Central memory CD8-positive, alpha-beta T cell (primary cell): ENCODE results near the gene PHF23.

Source experiments
- ATAC-seq: fragments of 150-1000 bp; cut with Tn5 transposase; replicated peaks from 2 replicates; pipeline ENCODE4 v1.10.0; 2022; ENCODE audit warnings: mild to moderate bottlenecking, moderate FRiP score, moderate number of reproducible peaks; ENCODE audit not compliant: poor library complexity, severe bottlenecking; ENCODE audit errors: extremely low read depth
- DNase-seq, 2 donors: peaks; one replicate each; pipeline ENCODE4 v3.0.0; 2021; ENCODE audit warnings: low spot score in 2 of 2
- H3K27ac Mint-ChIP-seq: one replicate; pipeline ENCODE4 v1.8.0; 2022; ENCODE audit warnings: low read depth, mild to moderate bottlenecking, moderate library complexity, mixed read lengths
- H3K27me3 Mint-ChIP-seq: one replicate; pipeline ENCODE4 v1.8.0; 2022; ENCODE audit warnings: mixed read lengths
- H3K36me3 Mint-ChIP-seq: one replicate; pipeline ENCODE4 v1.8.0; 2022; ENCODE audit warnings: mild to moderate bottlenecking, moderate library complexity, mixed read lengths; ENCODE audit not compliant: insufficient read depth
- H3K4me1 Mint-ChIP-seq: one replicate; pipeline ENCODE4 v1.8.0; 2022; ENCODE audit warnings: mixed read lengths
- H3K4me3 Mint-ChIP-seq: one replicate; pipeline ENCODE4 v1.8.0; 2022; ENCODE audit warnings: mild to moderate bottlenecking, moderate library complexity, mixed read lengths
- H3K9me3 Mint-ChIP-seq: one replicate; pipeline ENCODE4 v1.8.0; 2022; ENCODE audit warnings: mixed read lengths

Gene PHF23

DNA sequence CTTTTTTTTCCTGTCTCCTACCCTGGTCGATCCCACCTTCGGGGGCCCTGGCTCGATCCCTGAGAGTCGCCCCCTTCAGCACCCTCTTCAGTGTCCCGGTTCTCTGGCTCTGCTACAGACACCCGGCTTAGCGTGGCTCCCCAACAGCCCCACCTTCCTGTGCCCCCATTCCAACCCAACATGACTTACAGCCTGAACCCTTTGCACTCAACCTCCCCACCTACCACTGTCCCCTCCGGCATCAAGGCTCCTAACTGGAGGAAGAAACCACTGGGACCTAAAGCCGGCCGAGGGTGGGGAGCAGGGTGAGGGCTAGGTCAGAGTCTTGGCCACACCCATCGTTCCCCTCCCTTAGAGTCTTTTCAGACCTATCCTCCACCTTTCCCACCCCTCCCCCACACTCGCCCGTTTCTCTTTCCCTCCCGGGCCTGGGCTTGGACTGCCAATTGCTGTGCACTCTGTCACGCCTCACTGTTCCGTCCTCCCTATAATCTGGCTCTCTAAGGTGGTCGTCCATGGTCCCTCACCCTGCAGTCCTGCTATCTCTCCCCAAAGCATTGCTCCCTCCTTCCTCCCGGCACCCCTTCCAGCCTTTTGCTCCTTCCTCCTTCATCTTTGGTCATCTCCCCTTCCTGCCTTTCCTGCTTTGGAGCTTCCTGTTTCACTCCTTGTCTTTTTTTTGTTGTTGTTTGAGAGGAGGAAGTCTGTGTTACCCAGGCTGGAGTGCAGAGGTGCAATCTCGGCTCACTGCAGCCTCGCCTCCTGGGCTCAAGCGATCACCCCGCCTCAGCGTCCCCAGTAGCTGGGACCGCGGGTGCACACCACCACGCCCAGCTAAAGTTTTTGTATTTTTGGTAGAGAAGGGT lies 23.9 kb upstream of the PHF23 start:
- no peak for DNase-seq
- Mint-ChIP-seq H3K27me3 (peaks cover 34% of the 10 kb centered on the region), H3K9me3 (no peaks in the 10 kb centered on the region), H3K4me1 (peaks cover 18% of the 10 kb centered on the region), H3K36me3 (peaks cover 7% of the 10 kb centered on the region), H3K27ac (peak overlapping the region; percentile 86), H3K4me3 (peak overlapping the region; percentile 77)
- peak; percentile 22 for ATAC-seq

DNA sequence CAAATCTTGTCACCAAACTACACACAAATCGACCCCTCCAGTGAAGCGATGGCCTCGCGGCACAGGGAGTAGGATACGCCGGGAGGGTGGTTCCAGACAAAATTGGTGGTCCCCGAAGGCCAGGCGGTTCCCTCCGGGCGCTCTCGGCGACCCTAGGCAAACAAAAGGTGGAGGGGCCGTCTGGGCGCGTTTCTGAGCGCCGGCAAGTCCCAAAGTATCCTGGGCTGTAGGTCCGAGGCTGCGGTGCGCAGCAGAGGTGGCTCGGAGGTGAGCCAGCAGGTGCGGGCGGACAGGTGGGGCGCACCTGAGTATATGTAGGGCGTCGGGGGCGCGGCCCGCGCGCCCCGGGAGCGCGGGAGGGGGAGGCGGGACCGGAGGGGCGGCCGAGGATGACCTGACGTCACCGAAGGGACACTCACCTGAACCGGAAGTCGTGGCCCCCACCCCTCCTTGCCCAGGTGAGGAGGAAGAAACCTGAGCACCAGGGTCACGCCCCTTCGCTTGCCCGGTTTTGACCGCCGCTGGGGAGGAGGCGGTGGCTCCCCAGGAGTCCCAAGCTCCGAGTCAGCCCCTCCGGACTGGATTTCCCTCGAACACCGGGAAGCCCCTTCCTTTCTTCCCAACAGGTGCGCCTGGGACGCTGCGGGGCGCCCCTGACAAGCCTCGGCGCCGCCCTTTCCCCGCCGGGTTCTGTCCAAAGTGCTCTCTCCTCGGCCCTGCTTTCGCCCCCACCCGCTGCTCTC lies 23.1 kb upstream of the PHF23 start, which contains the start of gene CLDN7:
TSS of gene CLDN7 (minus strand) at position 287 of the 743 bp plus-strand sequence. CDS start 435 bp downstream, outside the sequence.
- Mint-ChIP-seq H3K36me3 (peaks cover 9% of the 10 kb centered on the region), H3K4me3 (peak within 1 kb of the TSS; percentile 77), H3K27ac (peak within 1 kb of the TSS; percentile 86), H3K4me1 (peaks cover 18% of the 10 kb centered on the region), H3K27me3 (peaks cover 34% of the 10 kb centered on the region), H3K9me3 (no peaks in the 10 kb centered on the region)
- ATAC-seq (no peak), DNase-seq (no peak)

DNA sequence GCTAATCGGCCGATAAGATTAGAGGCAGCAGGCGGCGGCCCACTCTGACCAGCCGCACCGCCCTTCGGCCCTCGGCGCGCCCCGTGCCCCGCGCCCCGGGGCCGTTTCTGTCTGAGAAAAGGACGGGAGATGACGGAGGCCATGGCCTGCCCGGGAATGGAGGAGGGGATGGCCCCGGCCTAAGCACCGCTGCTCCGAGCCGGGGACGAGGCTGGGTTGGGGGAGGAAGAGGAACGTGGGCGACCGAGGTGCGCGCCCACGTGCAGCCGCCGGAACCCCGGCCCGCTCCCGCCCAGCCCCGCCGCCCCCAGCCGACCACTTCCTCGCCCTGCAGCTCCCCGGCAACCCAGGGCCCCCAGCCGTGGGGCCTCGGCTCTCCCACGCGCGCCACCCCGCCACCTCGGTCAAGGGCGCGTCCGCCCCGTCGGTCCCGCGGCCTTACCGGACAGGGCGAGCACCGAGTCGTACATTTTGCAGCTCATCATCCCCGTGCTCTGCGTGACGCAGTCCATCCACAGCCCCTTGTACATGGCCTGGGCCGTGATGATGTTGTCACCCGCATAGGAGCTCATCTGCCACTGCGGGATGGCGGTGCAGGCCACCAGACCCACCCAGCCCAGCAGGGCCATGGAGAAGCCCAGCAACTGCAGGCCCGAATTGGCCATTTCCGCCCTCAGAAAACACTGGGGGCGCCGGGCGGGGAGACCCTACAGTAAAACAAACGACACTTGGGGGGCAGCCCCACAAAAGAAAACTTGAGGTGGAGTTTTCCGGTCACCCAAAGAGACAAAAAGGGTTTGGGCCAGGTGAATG lies 22.3 kb upstream of the PHF23 start:
- DNase-seq (no peak), ATAC-seq (peak; percentile 10)
- peaks cover 18% of the 10 kb centered on the region for H3K4me1 Mint-ChIP-seq
- peaks cover 16% of the 10 kb centered on the region for H3K36me3 Mint-ChIP-seq
- H3K27me3 Mint-ChIP-seq, result peaks cover 28% of the 10 kb centered on the region
- no peak overlapping the region for H3K27ac Mint-ChIP-seq
- peak overlapping the region; percentile 75 for H3K4me3 Mint-ChIP-seq
- no peaks in the 10 kb centered on the region for H3K9me3 Mint-ChIP-seq

DNA sequence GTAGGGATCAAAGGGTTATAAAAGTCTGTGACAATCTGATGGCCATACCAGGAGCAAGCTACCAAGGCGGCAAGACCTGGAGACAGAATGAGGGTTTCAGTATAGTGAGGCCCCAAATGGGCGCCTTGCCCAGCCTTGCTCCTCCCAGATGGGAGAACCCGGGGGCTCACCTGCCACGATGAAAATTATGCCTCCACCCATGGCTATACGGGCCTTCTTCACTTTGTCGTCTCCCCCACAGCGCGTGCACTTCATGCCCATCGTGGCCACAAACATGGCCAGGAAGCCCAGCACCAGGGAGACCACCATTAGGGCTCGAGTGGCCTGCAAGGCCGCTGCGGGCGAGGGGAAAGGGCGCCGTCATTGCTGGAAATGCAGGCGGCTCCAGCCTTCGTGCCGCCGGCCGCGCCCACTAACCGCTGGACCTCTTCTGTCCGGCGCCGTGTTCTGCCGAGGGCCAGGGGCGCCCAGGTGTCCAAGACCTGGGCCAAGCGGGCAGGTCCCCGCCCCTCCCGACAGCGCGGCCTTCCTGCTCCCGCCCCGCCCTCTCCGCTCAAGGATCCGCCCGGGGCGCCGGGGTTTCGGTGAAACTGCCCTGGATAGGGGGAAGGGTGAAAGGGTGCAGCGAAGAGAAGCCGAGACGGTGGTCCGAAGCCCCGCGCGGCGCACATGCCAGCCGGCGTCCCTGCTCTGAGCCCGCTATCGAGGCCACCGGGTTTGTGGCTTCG lies 21.6 kb upstream of the PHF23 start:
- peaks cover 18% of the 10 kb centered on the region for H3K4me1 Mint-ChIP-seq
- peak; percentile 41 for ATAC-seq
- H3K27me3 Mint-ChIP-seq, result peaks cover 22% of the 10 kb centered on the region
- H3K9me3 Mint-ChIP-seq, result no peaks in the 10 kb centered on the region
- H3K36me3 Mint-ChIP-seq, result peaks cover 21% of the 10 kb centered on the region
- DNase-seq, result no peak
- H3K4me3 Mint-ChIP-seq, result peak overlapping the region; percentile 75
- no peak overlapping the region for H3K27ac Mint-ChIP-seq

DNA sequence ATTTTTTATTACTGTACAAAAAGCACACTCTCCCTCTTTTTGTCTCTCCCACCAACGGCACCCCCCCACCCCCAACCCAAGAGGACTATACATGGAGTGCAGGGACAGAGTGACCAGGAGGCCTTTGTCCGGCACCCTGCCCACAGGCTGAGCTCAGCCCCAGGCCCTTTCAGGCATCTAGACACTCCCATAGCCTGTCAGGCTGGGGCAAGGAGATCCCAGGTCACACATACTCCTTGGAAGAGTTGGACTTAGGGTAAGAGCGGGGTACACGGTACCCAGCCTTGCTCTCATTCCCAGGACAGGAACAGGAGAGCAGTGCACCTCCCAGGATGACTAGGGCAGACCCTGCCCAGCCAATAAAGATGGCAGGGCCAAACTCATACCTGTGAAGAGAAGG lies 20.9 kb upstream of the PHF23 start:
- Mint-ChIP-seq H3K9me3 (no peaks in the 10 kb centered on the region), H3K4me1 (peaks cover 18% of the 10 kb centered on the region), H3K27me3 (peaks cover 22% of the 10 kb centered on the region), H3K36me3 (peaks cover 25% of the 10 kb centered on the region), H3K4me3 (peak overlapping the region; percentile 18), H3K27ac (no peak overlapping the region)
- DNase-seq (no peak), ATAC-seq (no peak)

DNA sequence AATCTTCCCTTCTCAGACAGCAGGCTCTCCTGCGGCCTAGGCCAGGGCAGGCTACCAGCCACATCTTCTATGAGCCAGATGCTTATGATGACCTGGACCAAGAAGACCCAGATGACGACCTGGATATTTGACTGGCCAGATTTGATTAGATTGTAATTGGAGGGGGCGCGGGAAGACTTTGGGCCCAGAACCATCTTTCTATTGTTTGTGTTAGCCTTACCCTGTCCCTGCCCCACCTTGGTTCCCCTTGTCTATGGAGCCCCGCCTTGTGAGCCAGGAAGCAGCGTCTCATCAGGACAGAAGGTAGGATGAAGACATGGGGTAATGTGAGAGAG lies 20.3 kb upstream of the PHF23 start:
- no peaks in the 10 kb centered on the region for H3K9me3 Mint-ChIP-seq

DNA sequence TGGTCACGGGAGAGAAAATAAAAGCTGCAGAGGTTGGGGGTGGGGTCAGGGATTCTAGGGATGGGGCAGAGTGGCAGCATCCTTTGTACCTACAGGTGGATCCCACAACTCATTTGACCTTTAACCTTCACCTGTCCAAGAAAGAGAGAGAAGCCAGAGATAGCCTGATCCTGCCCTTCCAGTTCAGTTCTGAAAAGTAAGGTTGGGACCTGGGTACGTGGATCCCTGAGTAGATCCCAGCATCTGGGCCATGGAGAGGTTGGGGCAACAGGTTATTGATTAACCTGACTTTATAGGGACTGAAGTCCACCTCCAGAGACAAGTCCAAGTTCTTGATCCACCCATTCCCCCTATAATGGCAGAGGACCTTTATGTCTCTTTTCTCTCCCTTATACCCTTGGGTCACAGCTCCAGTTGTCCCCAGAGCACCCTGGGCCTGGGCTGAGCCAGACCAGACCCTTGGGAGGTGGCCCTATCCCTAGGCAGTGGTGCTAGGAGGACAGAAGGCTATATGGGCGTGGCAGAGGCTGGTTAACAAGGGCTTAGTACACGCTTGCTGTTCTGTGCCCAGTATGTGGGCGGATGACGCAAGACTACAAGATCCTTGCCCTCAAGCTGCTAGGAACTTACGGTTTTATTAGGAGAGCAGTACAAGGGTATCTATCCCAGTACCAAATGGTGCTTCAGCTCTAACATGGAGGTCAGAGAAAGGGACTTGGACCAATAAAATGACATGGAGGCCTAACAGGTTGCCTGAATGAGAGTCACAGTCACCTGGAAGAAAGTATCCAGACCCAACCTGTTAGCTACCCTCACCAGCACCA lies 19.7 kb upstream of the PHF23 start:
- Mint-ChIP-seq H3K27ac (no peak overlapping the region), H3K9me3 (no peaks in the 10 kb centered on the region), H3K27me3 (peaks cover 16% of the 10 kb centered on the region), H3K36me3 (peaks cover 34% of the 10 kb centered on the region), H3K4me3 (no peak overlapping the region), H3K4me1 (peaks cover 19% of the 10 kb centered on the region)
- no peak for DNase-seq
- no peak for ATAC-seq

More for the DNA sequence above, 20.3 kb upstream of the PHF23 start:
- H3K27me3 Mint-ChIP-seq, result peaks cover 22% of the 10 kb centered on the region
- H3K27ac Mint-ChIP-seq, result no peak overlapping the region
- peaks cover 31% of the 10 kb centered on the region for H3K36me3 Mint-ChIP-seq
- DNase-seq (no peak), ATAC-seq (no peak)
- H3K4me3 Mint-ChIP-seq, result no peak overlapping the region
- peaks cover 22% of the 10 kb centered on the region for H3K4me1 Mint-ChIP-seq

DNA sequence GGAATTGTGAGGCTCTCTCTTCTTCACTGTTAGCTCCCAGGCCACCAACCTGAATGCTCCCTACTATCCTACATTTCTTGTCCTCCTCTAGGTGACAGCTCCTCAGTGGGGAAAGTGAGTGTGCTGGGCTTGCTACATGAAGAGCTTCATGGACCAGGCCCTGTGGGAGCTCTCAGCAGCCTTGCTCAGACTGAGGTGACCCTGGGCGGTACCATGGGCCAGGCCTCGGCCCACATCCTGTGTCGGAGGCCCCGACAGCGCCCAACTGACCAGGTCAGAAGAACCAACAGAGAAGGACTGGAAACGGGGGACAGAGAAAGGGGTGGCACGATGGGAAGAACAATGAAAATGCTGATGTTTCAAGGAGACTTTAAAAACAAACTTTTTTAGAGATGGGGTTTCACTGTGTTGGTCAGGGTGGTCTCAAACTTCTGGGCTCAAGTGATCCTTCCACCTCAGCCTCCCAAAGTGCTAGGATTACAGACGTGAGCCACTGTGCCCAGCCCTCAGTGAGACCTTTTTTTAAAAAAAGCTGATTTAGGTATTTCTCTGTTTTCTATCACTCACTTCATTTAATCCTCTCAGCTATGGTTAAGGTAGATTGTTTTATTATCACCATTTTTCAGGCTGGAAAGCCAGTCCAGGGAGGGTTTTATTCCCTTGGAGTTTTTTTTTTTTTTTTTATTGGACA lies 17.7 kb upstream of the PHF23 start:
- Mint-ChIP-seq H3K27ac (no peak overlapping the region), H3K4me3 (no peak overlapping the region), H3K9me3 (no peaks in the 10 kb centered on the region), H3K4me1 (peaks cover 19% of the 10 kb centered on the region), H3K36me3 (peaks cover 46% of the 10 kb centered on the region), H3K27me3 (no peaks in the 10 kb centered on the region)
- no peak for DNase-seq
- no peak for ATAC-seq

DNA sequence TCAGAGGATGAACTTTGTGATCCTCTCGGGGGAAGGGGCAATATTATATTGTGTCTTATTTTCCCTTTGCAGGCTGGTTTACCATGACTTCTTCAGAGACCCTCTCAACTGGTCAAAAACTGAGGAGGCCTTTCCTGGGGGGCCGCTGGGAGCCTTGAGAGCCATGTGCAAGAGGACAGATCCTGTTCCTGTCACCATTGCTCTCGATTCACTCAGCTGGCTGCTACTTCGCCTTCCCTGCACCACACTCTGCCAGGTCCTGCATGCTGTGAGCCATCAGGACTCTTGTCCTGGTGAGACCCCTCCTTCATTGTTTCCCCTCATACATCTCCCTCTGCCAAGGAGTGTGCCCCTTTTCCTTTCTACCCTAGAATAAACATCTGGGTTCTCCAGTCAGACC lies 15.3 kb upstream of the PHF23 start:
- no peak for DNase-seq
- no peak overlapping the region for H3K4me3 Mint-ChIP-seq
- no peaks in the 10 kb centered on the region for H3K27me3 Mint-ChIP-seq
- no peak for ATAC-seq
- H3K36me3 Mint-ChIP-seq, result peaks cover 51% of the 10 kb centered on the region
- no peak overlapping the region for H3K27ac Mint-ChIP-seq
- H3K9me3 Mint-ChIP-seq, result no peaks in the 10 kb centered on the region
- peaks cover 33% of the 10 kb centered on the region for H3K4me1 Mint-ChIP-seq

DNA sequence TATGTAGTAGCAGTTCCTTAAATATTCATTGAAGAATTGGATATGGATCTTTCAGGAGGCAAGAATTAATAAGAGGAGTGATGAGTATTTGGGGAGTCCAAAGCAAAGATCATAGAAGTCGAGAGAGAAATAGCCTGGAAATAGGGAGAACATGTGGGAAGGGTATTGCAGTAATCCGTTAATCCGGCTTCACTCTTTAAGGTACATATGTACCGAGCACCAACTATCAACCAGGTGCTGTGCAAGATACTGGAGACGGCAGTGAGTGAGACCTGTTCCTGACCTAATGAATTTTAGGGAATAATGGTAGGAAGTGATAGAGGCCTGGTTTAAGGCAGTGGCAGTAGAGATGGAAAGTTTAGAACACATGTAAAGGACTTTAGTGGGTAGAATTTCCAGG lies 13.8 kb upstream of the PHF23 start:
- Mint-ChIP-seq H3K4me1 (peaks cover 46% of the 10 kb centered on the region), H3K27ac (peak overlapping the region; percentile 93), H3K4me3 (peak overlapping the region; percentile 93), H3K36me3 (peaks cover 52% of the 10 kb centered on the region), H3K27me3 (no peaks in the 10 kb centered on the region), H3K9me3 (no peaks in the 10 kb centered on the region)
- ATAC-seq (no peak), DNase-seq (no peak)
